ENCODE data around the gene FTSJ3.
"Not testable (repeated sequence)": the region's sequence is repeated elsewhere in the genome, so short reads cannot be mapped to it uniquely, and the experiment has no call there.

Gene FTSJ3

DNA sequence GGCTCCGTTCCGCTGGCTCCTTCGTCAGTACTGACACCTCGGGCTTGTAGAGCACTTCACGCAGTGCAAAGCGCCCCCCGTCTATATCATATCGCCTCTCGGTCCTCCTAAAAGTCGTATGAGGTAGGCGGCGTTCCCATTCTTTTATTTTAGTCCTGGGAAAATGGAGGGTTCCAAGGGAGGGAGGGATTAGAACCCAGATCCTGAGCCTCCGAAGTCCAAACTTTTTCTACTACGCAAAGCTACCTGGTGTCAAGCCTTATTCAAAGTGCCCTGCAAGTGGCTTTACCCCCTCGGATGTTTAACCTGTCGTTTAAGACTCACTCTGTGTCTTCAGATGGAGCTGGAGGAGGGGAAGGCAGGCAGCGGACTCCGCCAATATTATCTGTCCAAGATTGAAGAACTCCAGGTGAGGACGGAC lies 348 bp upstream of the FTSJ3 start:
- DNase-seq (ENCODE audit: low read depth): no peak

DNA sequence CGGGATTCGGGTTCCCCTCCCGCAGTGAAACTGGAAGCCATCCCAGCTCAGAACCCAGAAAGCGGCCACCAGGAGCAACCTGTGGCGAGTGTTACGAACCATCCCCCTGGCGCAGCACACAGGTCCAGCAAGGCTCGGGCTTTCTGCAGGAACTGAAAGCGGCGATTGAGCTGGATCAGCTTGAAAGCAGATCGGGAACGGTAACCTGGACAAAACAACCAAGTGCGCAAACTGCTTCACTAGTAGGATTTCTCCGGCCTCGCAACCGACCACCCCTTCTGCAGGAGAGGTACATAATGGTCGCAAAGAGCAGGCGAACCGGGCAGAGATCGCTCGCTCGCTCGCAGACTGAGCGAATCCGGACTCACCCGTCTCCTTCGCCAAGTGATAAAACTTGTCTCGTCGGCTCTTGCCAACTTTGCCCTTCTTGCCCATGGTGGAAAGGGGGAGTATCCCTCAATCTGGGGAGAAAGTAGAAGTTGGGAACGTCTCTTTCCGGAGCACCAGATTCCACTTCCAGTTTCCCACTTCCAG lies 928 bp downstream of the FTSJ3 start:
- DNase-seq (ENCODE audit: low read depth): no peak

DNA sequence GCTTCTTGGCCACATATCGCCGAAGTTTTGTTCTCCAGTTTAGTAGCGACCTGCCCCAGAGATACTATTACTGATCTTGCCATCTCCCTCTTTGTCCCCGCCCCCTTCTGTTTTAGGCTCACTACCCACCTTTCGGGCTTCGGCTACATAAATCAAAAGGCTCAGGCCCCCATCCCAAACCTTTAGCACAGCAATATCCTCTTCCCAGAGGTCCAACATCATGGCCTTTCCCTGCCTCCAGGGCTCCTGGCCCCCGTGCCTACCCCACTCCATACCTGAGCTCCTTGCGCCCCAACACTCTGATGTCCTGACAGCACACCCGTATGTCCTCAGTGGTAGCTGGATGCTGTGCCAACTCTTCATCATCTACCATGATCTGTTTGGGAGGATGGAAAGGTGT lies 3.1 kb downstream of the FTSJ3 start:
- DNase-seq (ENCODE audit: low read depth): no peak

DNA sequence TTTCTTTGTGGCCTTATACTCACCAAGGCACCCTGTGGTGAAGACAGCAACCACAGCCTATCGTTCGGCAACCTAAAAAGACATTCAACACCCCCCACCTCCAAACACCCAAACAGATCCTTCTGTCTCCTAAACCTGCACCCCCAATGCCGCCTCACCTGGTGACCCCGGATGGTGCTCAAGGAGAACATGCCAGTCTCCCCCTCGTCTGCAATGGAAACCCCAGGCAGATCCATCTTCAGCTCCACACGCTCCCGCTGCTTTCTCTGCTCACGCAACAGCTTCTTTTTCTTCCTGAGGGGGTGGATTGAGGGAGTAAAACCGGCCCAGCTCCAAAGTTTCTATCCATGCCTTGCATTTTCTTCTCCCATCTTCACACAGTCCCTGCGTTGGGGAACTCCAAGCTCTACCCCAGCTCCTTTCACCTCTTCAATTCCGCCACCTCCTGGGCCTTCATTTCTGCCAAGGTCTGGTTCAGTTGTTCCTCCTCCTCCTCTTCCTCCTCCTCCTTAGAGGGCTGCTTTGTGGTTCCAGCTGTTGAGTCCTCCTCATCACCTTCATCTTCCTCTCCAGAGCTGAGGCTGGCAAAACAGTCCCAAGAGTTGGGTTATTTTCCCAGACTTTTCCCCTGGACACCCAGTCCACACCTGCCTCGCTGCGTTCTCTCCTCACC lies 3.7 kb downstream of the FTSJ3 start:
- no peak for DNase-seq (ENCODE audit: low read depth)

DNA sequence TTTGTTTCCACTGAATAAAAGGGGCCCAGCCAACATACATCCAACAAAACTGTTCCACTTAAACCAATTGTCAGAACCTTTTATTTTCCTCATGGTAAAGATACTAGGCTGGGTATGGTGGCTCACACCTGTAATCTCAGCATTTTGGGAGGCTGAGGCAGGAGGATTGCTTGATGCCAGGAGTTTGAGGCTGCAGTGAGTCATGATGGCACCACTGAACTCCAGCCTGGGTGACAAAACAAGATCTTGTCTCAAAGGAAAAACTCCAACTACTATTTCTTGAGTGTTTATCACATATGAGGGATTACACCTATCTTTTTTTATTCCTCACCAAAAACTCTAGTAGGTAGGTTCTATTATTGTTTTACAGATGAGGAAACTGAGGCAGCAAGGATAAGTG lies 4.9 kb downstream of the FTSJ3 start:
- no peak for DNase-seq (ENCODE audit: low read depth)

DNA sequence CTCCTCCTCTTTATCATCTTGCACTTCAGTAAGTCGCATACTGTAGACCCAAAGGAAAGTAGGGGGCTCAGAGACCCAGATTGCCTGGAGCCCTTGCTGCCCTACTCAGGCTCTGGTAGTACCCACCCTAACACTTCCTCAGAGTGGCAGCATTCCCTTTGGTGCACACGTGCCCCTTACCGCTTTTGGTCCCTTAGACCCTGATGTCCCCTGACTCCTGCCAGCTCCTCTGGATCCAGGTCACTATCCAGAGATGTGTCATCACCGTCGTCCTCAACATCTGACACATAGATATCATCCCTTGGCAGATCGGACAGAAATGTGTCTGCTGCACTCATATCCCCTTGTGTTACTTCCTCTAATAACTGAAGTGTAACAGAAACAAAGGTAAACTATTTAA lies 5.7 kb downstream of the FTSJ3 start:
- DNase-seq (ENCODE audit: low read depth): no peak

DNA sequence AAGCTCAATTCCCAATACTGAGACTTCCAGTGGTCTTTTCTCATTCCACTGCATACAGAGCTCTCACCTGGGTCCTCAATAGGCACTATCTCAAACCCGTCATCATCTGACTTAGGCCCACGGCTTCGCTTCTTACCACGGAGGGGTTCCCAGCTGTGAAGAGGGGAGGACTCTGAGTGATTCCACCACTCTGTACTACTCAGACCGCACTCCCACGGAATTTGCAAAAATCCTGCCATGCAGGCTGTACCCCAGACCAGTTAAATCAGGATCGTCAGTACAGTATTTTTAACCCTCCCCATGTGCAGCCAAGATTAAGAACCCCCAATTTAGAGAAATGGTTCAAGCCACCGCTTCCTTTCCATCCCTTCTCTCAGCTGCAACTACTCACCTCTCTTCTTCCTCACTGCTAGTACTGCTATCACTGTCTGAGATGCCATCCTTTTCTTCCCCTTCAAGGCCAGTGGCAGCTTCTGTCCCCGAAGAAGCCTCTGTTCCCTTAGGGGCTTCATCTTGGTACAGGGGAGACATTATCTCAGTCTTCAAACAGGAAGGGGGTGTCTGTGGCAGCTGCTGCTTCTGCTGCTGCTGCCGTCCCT lies 6.4 kb downstream of the FTSJ3 start:
- DNase-seq (ENCODE audit: low read depth): no peak

DNA sequence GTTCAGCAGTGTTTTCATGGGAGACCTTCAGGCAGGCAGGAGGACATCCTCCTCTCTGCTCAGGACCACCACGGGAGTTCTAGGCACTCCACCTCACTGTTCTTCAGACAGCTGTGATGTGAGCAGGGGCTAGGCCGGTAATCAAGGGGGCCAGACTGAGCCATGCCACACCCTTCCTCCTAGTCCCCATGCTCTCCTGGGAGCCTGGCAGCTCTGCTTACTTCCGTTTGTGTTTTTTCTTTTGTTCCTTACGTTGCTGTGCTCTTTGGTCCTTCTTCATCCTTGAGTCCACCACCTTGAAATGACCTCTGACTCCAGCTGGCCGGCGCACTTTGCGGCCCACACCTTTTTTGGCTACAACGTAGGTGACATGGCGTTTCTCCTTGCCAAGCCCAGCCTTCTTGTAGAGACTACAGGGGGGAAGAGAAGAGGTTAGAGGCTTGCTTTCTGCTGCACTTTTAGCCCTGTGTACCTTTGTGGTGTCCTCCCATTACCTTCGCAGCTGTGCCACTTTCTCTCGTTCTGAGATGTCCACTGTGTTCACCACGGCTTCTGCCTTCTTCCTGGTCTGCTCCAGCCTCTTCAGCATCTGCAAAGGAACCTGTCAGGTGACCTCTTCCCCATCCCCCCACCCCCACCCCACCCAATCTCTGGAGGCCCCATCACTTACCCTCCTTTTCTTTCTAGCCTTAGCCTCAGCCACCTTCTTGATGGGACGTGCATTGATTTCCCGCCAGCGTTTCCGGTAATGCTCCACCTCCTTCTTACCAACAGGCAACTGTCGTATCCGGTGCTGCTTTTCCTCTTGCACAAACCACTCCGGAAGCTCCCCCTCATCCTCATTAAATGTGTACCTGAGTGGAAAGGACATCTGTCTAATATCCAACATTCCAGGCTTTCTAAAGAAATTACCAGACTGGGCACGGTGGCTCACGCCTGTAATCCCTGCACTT lies 7.6 kb downstream of the FTSJ3 start:
- DNase-seq (ENCODE audit: low read depth): no peak

DNA sequence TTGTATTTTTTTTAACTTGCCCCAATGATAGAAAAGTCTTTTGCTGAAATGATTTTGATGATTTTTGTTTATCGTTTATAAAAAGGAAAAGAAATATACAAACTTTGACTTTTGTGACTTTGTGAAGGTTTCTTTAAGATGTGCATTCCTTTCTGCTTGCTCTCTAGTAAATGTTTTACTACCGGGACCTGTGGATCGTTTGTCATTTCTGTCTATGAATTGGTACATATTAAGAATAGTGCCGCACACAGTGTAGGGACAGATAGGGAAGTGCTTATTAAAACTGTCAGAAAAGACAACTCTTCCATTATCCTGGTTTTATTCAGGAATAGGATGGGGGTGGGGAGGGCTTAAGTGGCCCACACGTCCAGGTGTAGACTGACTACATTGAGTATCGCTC lies 8.3 kb downstream of the FTSJ3 start:
- DNase-seq (ENCODE audit: low read depth): no peak

DNA sequence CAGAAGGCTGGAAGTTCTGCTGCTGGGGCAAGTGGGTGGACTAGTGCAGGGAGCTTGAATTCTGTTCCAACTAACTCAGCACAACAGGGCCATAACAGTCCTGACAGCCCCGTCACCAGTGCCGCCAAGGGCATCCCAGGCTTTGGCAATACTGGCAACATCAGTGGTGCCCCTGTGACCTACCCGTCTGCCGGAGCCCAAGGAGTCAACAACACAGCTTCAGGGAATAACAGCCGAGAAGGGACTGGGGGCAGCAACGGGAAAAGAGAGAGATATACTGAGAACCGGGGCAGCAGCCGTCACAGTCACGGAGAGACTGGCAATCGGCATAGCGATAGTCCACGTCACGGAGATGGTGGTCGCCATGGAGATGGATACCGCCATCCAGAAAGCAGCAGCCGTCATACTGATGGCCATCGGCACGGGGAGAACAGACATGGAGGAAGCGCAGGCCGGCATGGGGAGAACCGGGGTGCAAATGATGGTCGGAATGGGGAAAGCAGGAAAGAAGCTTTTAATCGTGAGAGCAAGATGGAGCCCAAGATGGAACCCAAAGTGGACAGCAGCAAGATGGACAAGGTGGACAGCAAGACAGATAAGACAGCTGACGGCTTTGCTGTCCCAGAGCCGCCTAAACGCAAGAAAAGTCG lies 9.6 kb downstream of the FTSJ3 start:
- no peak for DNase-seq (ENCODE audit: low read depth)

DNA sequence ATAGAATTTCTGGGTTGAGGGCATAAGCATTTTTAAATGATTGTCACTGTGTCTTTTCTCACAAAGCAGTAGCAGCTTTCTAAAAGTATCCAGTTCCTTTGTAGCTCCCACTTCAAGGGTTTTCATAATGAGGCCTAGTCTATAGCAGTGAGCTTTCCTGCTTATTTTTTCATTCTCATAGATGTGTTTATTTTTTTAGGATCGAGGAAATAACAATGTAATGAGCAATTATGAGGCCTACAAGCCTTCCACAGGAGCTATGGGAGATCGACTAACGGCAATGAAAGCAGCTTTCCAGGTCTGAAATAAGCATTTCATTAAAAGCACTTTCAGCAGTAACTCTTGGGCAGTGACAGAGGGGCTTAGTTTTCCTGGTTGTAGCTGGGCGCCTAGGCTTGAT lies 10.8 kb downstream of the FTSJ3 start:
- no peak for DNase-seq (ENCODE audit: low read depth)

DNA sequence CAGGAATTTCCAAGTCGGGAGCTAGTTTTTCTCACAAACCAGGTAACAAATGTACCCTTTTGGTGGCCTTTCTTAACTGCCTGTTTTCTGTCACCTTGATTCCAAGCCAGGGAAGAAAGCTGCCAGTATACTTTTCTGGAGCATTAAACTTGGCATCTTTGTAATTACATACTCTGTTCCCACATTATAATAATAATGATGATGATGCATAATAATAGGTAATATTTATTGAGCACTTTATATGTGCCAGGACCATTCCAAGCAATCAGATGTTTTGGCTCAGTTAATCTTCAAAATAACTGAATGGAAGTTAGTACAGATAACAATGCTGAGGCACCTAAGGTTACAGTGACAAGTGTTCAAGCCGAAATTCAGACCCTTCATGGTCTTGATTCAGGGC lies 11.3 kb downstream of the FTSJ3 start:
- no peak for DNase-seq (ENCODE audit: low read depth)

DNA sequence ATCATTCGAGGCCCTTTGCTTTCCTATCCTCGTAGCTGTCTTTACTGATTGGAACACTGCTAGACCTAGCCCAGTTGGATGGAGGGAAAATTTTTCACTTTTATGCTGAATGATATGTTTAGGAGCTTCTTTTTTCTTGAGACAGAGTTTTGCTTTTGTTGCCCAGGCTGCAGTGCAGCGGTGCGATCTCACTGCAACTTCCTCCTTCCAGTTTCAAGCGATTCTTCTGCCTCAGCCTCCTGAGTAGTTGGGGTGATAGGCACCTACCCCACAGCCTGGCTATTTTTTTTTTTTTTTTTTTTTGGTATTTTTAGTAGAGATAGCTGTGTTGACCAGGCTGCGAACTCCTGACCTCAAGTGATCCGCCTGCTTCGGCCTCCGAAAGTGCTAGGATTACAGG lies 17.5 kb downstream of the FTSJ3 start:
- no peak for DNase-seq (ENCODE audit: low read depth)

DNA sequence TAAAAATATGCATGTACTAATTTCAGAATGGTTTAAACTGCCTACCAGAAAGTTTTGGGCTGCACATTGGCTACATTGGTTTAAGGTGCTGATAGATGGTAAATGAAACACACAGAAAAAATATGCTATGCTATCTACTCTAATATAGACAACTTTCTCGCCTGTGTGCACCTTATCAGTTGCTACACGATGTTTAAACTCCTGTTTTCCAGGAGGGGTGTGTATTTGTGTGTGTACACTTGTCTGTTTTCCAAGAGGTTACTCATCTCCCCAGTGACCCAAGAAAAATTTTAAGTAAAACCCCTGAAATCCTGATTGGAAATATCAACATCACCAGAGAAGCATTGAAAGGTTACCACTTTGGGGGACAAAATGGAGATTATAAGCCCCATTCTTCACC lies 21.9 kb downstream of the FTSJ3 start:
- DNase-seq (ENCODE audit: low read depth): no peak

DNA sequence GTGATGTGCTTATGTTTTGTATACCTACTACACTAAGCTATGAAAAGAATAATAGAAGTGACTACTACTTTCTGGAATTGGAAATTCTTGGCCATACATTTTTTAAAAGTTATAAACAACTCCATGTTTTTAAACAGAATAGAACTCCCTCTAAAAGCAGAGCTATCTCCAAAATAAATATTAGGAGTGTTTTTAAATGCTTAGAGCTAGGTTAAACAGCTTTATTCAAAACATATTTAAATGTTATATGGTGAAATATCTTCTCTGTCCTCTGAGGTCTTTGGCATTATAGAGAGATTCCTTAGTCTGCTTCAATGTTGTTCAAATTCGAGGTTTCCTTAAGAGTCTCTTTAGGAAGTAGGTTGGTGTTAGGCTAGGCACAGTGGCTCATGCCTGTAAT lies 23.1 kb downstream of the FTSJ3 start:
- DNase-seq (ENCODE audit: low read depth): no peak

DNA sequence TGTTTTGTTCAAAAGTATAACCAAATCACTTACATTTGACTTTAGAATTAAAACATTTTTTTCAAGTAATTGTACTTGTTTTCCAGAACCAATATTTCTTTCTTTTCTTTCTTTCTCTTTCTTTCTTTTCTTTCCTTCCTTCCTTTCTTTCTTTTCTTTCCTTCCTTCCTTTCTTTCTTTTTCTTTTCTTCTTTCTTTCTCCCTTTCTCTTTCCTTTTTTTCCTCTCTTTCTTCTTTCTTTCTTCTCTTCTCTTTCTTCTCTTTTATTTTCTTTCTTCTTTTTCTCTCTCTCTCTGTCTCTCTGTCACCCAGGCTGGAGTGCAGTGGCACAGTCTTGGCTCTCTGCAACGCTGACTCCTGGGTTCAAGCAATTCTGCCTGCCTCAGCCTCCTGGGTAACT lies 26.7 kb downstream of the FTSJ3 start:
- no peak for DNase-seq (ENCODE audit: low read depth)

DNA sequence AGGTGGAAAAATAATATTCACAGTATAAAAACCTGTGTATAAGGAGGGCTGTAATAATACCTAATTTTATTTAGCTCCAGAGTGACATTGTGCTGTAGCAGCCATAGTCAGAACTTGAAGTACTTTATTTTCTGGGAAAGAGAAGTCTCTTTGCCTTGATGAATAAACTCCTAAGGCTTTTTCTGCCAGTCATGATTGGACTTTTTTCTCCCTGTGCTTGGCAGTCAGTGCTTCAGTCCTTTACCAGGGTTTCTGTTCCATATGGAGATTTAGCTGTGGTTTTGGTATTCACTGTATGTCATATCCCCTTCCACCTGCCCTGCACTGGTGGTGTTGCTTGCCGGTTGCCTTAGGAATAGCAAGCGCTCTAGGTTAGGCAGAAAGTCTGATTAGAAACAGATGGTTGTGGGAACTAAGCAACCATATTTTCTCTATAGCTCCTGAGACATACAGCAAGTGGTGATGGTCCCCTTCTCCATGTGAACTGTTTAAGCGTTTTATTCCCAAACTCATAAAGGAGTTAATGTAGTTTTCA lies 28.8 kb downstream of the FTSJ3 start:
- DNase-seq (ENCODE audit: low read depth): no peak

DNA sequence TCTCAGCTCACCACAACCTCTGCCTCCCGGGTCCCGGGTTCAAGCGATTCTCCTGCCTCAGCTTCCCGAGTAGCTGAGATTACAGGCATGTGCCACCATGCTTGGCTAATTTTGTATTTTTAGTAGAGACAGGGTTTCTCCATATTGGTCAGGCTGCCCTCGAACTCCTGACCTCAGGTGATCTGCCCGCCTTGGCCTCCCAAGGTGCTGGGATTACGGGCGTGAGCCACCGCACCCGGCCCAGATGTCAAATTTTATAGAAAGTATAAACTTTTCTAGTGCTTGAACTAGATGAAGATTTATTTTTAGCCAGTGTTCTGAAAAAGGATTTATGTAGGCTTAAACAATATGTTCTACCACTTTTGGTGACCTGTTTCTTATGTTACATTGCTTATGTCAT lies 31.1 kb downstream of the FTSJ3 start:
- not testable (repeated sequence) for DNase-seq (ENCODE audit: low read depth)

DNA sequence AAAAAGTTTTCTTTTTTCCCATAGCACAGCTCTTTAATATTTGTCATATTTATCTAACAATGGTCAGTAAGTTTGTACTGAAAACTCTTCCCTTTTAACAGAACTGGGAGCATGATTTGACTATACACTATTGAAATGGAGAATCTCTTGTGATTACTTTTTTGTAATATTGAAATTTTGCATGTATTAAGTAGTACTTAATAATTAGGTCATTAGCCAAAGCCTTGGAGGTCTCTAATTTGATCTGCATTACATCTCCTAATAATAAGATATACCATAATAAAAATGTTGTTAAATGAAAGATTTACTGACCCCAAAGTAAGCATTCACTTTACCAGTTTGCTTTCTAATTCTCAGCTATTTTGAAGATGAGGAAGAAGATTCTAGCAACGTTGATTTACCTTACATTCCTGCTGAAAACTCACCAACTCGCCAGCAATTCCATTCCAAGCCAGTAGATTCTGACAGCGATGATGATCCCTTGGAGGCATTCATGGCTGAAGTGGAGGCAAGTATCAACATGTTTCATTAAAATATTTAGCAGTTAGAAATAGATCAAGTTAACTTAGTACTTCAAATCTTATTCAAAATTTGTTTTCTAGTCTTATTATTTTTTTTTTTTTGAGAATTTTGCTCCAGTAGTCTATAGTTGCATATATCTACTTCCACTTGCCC lies 35.3 kb downstream of the FTSJ3 start:
- DNase-seq (ENCODE audit: low read depth): no peak

DNA sequence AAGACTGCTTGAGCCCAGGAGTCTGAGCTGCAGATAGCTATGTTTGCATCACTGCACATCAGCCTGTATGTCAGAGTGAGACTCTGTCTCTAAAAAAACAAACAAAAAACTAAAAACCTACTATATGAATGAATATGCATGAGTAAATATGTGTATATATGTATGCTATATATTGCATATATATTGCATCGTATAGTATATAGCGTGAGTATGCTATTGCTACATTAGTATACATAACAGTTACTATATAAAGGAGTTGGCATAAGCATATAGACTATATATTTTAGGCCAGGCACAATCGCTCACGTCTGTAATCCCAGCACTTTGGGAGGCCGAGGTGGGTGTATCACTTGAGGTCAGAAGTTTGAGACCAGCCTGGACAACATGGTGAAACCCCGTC lies 37.4 kb downstream of the FTSJ3 start:
- DNase-seq (ENCODE audit: low read depth): no peak

DNA sequence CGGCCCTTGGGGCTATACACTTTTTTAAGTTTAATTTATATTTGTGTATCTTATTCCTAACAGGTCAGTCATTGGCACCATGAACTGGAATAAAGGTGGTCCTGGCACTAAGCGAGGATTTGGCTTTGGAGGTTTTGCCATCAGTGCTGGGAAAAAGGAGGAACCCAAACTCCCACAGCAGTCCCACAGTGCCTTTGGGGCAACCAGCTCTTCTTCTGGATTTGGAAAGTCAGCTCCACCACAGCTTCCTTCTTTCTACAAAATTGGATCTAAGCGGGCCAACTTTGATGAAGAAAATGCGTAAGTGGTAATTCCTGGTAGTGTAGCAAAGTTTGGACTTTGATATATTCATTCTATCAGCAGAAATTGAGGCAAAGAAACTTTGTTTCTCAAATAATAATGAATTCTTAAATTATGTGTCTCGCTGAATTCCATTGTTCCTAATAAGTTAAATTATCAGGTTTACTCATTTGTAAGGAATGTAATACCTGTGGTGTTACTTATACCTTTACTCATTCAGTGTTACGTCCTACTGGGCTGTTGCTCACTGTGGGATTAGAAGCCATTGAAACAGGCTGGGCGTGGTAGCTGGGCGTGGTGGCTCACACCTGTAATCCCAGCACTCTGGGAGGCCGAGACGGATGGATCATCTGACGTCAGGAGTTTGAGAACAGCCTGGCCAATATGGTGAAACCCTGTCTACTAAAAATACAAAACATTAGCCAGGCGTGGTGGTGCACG lies 40.3 kb downstream of the FTSJ3 start:
- no peak for DNase-seq (ENCODE audit: low read depth)
